H9 (cell line): ENCODE measurements around the gene EIF5A. TPM values are rescaled to one million over a fixed set of nuclear protein-coding genes. Genes with fewer than 3 reads are reported as not detected.

Experiments used
- DNase-seq: peaks from one replicate; pipeline ENCODE4 v3.0.0-alpha.2; 2017
- H2AFZ ChIP-seq: one replicate; pipeline ENCODE4 v1.6.1; 2013; ENCODE audit warnings: mild to moderate bottlenecking, low read length, control low read depth, moderate library complexity
- H2AK5ac ChIP-seq: 2 replicates; pipeline ENCODE4 v1.6.1; 2013; ENCODE audit warnings: low read length, control low read depth, mixed read lengths; ENCODE audit not compliant: insufficient read length
- H2BK120ac ChIP-seq: one replicate; pipeline ENCODE4 v1.6.1; 2013; ENCODE audit warnings: low read depth, mild to moderate bottlenecking, low read length, control low read depth, inconsistent platforms; ENCODE audit not compliant: poor library complexity, severe bottlenecking
- H2BK12ac ChIP-seq: 2 replicates; pipeline ENCODE4 v1.6.1; 2013; ENCODE audit warnings: low read length, control low read depth, mixed read lengths, low read depth; ENCODE audit not compliant: insufficient read length
- H2BK15ac ChIP-seq: 2 replicates; pipeline ENCODE4 v1.6.1; 2013; ENCODE audit warnings: low read depth, low read length, control low read depth
- H2BK20ac ChIP-seq: one replicate; pipeline ENCODE4 v1.6.1; 2013; ENCODE audit warnings: low read depth, mild to moderate bottlenecking, low read length, control low read depth, inconsistent platforms; ENCODE audit not compliant: poor library complexity, severe bottlenecking
- H2BK5ac ChIP-seq: 2 replicates; pipeline ENCODE4 v1.6.1; 2013; ENCODE audit warnings: low read length, control low read depth, mixed read lengths; ENCODE audit not compliant: insufficient read length
- H3K14ac ChIP-seq: 2 replicates; pipeline ENCODE4 v1.6.1; 2013; ENCODE audit warnings: low read length, control low read depth; ENCODE audit not compliant: insufficient read depth
- H3K18ac ChIP-seq: 2 replicates; pipeline ENCODE4 v1.6.1; 2013; ENCODE audit warnings: low read depth, mild to moderate bottlenecking, mixed read lengths, low read length, control low read depth; ENCODE audit not compliant: insufficient read length
- H3K23ac ChIP-seq: 2 replicates; pipeline ENCODE4 v1.6.1; 2013; ENCODE audit warnings: low read length, control low read depth, mixed read lengths, low read depth; ENCODE audit not compliant: insufficient read length
- H3K23me2 ChIP-seq: 2 replicates; pipeline ENCODE4 v1.6.1; 2013; ENCODE audit warnings: low read depth, mild to moderate bottlenecking, mixed read lengths, low read length, control low read depth; ENCODE audit not compliant: insufficient read length, poor library complexity, severe bottlenecking
- H3K27ac ChIP-seq: 2 replicates; pipeline ENCODE4 v1.5.1; 2013; ENCODE audit warnings: low read length, control low read depth, mixed read lengths, low read depth; ENCODE audit not compliant: insufficient read length
- H3K27me3 ChIP-seq: 2 replicates; pipeline ENCODE4 v1.6.1; 2013; ENCODE audit warnings: low read length, control low read depth, inconsistent platforms; ENCODE audit not compliant: insufficient read depth
- H3K4ac ChIP-seq: 2 replicates; pipeline ENCODE4 v1.6.1; 2013; ENCODE audit warnings: low read depth, mild to moderate bottlenecking, control low read depth, inconsistent platforms, low read length, moderate library complexity
- H3K4me1 ChIP-seq: 2 replicates; pipeline ENCODE4 v1.6.1; 2013; ENCODE audit warnings: low read length, control low read depth, inconsistent platforms; ENCODE audit not compliant: insufficient read depth
- H3K4me2 ChIP-seq: 2 replicates; pipeline ENCODE4 v1.6.1; 2013; ENCODE audit warnings: low read length, control low read depth, mixed read lengths; ENCODE audit not compliant: insufficient read length, insufficient read depth
- H3K56ac ChIP-seq: 2 replicates; pipeline ENCODE4 v1.6.1; 2013; ENCODE audit warnings: low read depth, mild to moderate bottlenecking, mixed read lengths, low read length, control low read depth; ENCODE audit not compliant: insufficient read length
- H3K79me1 ChIP-seq: 2 replicates; pipeline ENCODE4 v1.6.1; 2013; ENCODE audit warnings: low read depth, mild to moderate bottlenecking, moderate library complexity, low read length, control low read depth, inconsistent platforms; ENCODE audit not compliant: insufficient read depth, poor library complexity, severe bottlenecking
- H3K79me2 ChIP-seq: 2 replicates; pipeline ENCODE4 v1.6.1; 2013; ENCODE audit warnings: low read length, control low read depth, inconsistent platforms; ENCODE audit not compliant: insufficient read depth
- H3K9ac ChIP-seq: 2 replicates; pipeline ENCODE4 v1.6.1; 2013; ENCODE audit warnings: low read length, control low read depth, mixed read lengths; ENCODE audit not compliant: insufficient read length; ENCODE audit errors: extremely low read depth
- H3K9me3 ChIP-seq: one replicate; pipeline ENCODE4 v1.6.1; 2013; ENCODE audit warnings: low read depth, low read length, inconsistent platforms; ENCODE audit not compliant: control insufficient read depth
- H3T11ph ChIP-seq: one replicate; pipeline ENCODE4 v1.6.1; 2013; ENCODE audit warnings: mild to moderate bottlenecking, low read length, control low read depth, inconsistent platforms
- H4K20me1 ChIP-seq: one replicate; pipeline ENCODE4 v1.6.1; 2013; ENCODE audit not compliant: control insufficient read depth, insufficient read length, insufficient read depth
- H4K5ac ChIP-seq: 2 replicates; pipeline ENCODE4 v1.6.1; 2013; ENCODE audit warnings: low read depth, mild to moderate bottlenecking, mixed read lengths, low read length, control low read depth; ENCODE audit not compliant: insufficient read length
- H4K8ac ChIP-seq: replicated peaks from 2 replicates; pipeline ENCODE4 v1.6.1; 2013; ENCODE audit warnings: low read length, control low read depth, mixed read lengths, low read depth; ENCODE audit not compliant: insufficient read length
- H4K91ac ChIP-seq: 2 replicates; pipeline ENCODE4 v1.6.1; 2013; ENCODE audit warnings: low read depth, mild to moderate bottlenecking, moderate library complexity, mixed read lengths, low read length, control low read depth; ENCODE audit not compliant: insufficient read length
- H3K27ac Mint-ChIP-seq, 3 experiments: 2 replicates in 2 of 3; 3 replicates in 1 of 3; pipeline ENCODE4 v1.8.0; 2020 to 2021; ENCODE audit warnings: mixed read lengths in 3 of 3, mild to moderate bottlenecking in 1 of 3, moderate library complexity in 1 of 3
- H3K27me3 Mint-ChIP-seq: 2 replicates; pipeline ENCODE4 v1.8.0; 2021; ENCODE audit warnings: low read depth, mild to moderate bottlenecking, moderate library complexity, mixed read lengths
- H3K36me3 Mint-ChIP-seq, 3 experiments: 2 replicates in 2 of 3; 3 replicates in 1 of 3; pipeline ENCODE4 v1.8.0; 2020 to 2021; ENCODE audit warnings: low read depth in 3 of 3, mixed read lengths in 3 of 3; ENCODE audit not compliant: insufficient read depth in 1 of 3
- H3K4me1 Mint-ChIP-seq, 2 experiments: 2 replicates each; pipeline ENCODE4 v1.8.0; 2020; ENCODE audit warnings: mixed read lengths in 2 of 2
- H3K4me3 Mint-ChIP-seq, 2 experiments: 2 replicates in 1 of 2; 3 replicates in 1 of 2; pipeline ENCODE4 v1.8.0; 2020 to 2021; ENCODE audit warnings: mild to moderate bottlenecking in 2 of 2, mixed read lengths in 2 of 2, moderate library complexity in 1 of 2
- H3K9me3 Mint-ChIP-seq, 2 experiments: 2 replicates in 1 of 2; 3 replicates in 1 of 2; pipeline ENCODE4 v1.8.0; 2020; ENCODE audit warnings: mild to moderate bottlenecking in 2 of 2, mixed read lengths in 2 of 2, moderate library complexity in 1 of 2
- CTCF ChIP-seq: fragments of 200-600 bp; sonication (generic); conservative IDR thresholded peaks from 3 replicates; pipeline ENCODE4 v1.8.0; 2021; ENCODE audit warnings: antibody characterized with exemption, mild to moderate bottlenecking
- WGBS: extraction: QIAGEN DNeasy Blood & Tissue Kit; methylation state at CpG from one replicate; pipeline ENCODE4 v1.1.7; 2013; ENCODE audit warnings: missing lambda C conversion rate, low lambda C conversion rate, mixed read lengths; ENCODE audit not compliant: insufficient read length; ENCODE audit errors: extremely low coverage; 5-methylcytosine and 5-hydroxymethylcytosine counted together
- total RNA-seq: library from RNA; stranded (reverse); gene quantifications from 2 replicates; pipeline ENCODE4 v1.2.1, GENCODE V29; 2021

EIF5A gene
- total RNA-seq, 1 experiment from 2014 or later, result 978 TPM

GRCh38 chr17:7283471-7284216, 23.8 kb upstream of the EIF5A start:
- Histone ChIP-seq H3K79me1 (no peaks in the 10 kb centered on the region), H2BK5ac (no peak overlapping the region), H2BK120ac (no peak overlapping the region), H3K4me2 (no peak overlapping the region), H3K9me3 (no peaks in the 10 kb centered on the region), H3K9ac (no peak overlapping the region), H3K56ac (no peak overlapping the region), H3K27ac (no peak overlapping the region), H3K4me1 (peaks cover 4% of the 10 kb centered on the region; the same call in 1 of the 2 replicates), H3T11ph (no peak overlapping the region), H3K27me3 (no peaks in the 10 kb centered on the region), H4K8ac (no peak overlapping the region), H3K23ac (no peak overlapping the region), H2AFZ (no peak overlapping the region), H4K20me1 (no peaks in the 10 kb centered on the region), H3K23me2 (peaks cover 12% of the 10 kb centered on the region), H3K14ac (no peak overlapping the region; the same call in 1 of the 2 replicates), H4K91ac (no peak overlapping the region), H3K4ac (no peak overlapping the region), H4K5ac (no peak overlapping the region), H3K18ac (no peak overlapping the region), H2AK5ac (no peak overlapping the region), H2BK15ac (no peak overlapping the region), H2BK12ac (no peak overlapping the region), H3K79me2 (no peaks in the 10 kb centered on the region), H2BK20ac (no peak overlapping the region)
- no peak for DNase-seq
- Mint-ChIP-seq H3K27ac (no peak overlapping the region), H3K4me3 (peak overlapping the region; percentile 25 to 92; a peak in 3 of 5 replicates), H3K36me3 (peaks cover 2 to 25% (median 11%) of the 10 kb centered on the region in 3 experiments; a peak in 5 of 7 replicates), H3K4me1 (peaks cover 16 to 23% of the 10 kb centered on the region in 2 experiments), H3K27me3 (peaks cover 13% of the 10 kb centered on the region), H3K9me3 (no peaks in the 10 kb centered on the region)
- no CpG with 5 or more reads among the region's 18 CpGs for WGBS
- no peak for TF ChIP-seq CTCF
